ENCODE data around the gene CAVIN1.
"Not testable (repeated sequence)": the region's sequence is repeated elsewhere in the genome, so short reads cannot be mapped to it uniquely, and the experiment has no call there.

The CAVIN1 gene

GRCh38 chr17:42429726-42430447 is 6.8 kb upstream of the CAVIN1 start:
- DNase-seq = peak; percentile 54

GRCh38 chr17:42428141-42428944 is 5.3 kb upstream of the CAVIN1 start:
- peak; percentile 73 for DNase-seq

- DNase-seq = no peak
Measured at GRCh38 chr17:42424991-42425610, 2.0 kb upstream of the CAVIN1 start.

DNA sequence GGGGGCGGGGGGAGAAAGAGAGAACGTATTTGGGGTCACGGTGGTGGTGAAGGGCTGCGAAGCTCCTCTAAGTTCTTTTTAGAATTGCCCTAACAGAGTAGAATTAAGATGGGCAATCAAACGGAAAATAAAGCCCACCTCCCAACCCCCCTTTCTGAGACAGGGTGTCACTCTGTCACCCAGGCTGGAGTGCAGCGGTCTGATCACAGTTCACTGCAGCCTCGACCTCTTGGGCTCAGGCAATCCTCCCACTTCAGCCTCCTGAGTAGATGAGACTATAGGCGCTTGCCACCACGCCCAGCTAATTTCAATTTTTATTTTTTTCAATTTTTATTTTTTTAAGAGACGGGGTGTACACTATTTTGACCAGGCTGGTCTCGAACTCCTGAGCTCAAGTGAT is 710 bp upstream of the CAVIN1 start:
- DNase-seq = no peak

- DNase-seq = peak; percentile 31
Measured at GRCh38 chr17:42422412-42422957, 571 bp downstream of the CAVIN1 start.

DNA sequence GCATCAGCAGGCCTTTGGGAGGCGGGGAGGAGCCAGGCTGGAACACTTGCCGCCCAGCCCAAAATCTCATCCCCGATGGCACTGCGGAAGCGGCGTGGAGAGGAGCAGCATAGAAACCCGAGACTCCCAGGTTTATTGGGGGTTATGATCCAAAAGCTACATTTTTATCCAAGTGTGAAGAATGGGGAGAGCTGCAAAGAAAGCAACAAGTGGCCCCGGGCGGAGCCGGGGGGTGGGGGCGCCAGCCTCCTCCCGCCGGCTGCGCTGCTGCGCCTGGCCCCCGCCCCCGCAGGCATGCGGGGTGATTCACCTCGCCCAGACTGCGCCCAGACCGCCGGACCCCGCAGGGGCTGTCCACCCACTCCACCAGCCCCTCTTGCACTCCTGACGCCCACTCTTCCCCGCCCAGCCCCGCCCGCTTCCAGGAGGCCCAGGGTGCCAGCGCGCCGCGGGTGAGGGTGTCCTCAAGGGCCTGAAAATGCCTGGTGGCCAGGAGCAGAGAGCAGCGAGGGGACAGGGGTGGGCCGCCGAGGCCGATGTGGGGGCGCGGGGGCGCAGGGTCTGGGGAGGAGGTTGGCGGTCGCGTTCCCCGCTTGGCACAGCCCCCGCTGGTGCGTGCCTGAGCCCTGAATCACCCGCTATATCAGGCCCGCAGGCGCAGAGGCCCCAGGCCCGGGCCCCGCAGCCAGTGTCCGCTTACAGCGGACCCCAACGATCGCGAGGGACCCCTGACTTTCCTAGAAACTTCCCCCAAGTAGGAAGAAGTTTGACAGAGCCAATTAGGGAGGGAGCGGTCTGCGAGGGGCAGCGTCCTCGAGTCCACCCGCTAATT is 1.3 kb downstream of the CAVIN1 start:
- no peak for DNase-seq

- no peak for DNase-seq
Measured at GRCh38 chr17:42421136-42421506, 1.9 kb downstream of the CAVIN1 start.

- not testable (repeated sequence) for DNase-seq
Measured at GRCh38 chr17:42417981-42418380, 5.1 kb downstream of the CAVIN1 start.

GRCh38 chr17:42414704-42415409 is 8.2 kb downstream of the CAVIN1 start:
- DNase-seq = peak; percentile 32

GRCh38 chr17:42413464-42414040 is 9.5 kb downstream of the CAVIN1 start:
- no peak for DNase-seq

- no peak for DNase-seq
Measured at GRCh38 chr17:42411905-42412679, 11.0 kb downstream of the CAVIN1 start.

GRCh38 chr17:42411361-42411760 is 11.7 kb downstream of the CAVIN1 start:
- DNase-seq = no peak

GRCh38 chr17:42410319-42410685 is 12.8 kb downstream of the CAVIN1 start:
- DNase-seq = peak; percentile 26

GRCh38 chr17:42409523-42410318 is 13.3 kb downstream of the CAVIN1 start:
- DNase-seq = no peak

- DNase-seq = peak; percentile 17
Measured at GRCh38 chr17:42408061-42408460, 15.0 kb downstream of the CAVIN1 start.

DNA sequence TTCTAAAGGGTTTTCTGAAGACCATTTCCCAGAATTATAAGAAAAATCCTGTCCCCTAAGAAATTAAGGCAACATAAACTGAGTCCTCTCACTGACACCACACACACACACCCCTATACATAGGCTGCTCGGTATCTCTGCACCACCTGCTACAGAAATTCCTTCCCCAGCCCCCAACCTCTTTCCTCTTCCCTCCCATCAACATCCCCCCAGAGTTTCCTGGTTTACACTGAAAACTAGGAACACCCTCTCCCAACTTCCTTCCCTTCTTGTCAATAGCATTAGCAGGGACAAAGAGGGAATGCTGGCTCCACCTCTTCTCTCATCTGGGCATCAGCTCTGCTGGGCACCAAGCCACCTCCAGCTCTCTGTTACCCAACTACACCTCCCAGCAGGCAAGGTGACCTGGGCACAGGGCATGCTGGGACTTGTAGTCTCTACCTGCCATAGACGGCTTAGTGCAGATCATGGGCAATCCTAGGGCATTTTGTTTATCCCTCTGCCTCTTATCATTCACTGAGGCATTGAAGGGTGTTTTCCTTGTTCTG is 15.7 kb downstream of the CAVIN1 start:
- peak; percentile 87 for DNase-seq

DNA sequence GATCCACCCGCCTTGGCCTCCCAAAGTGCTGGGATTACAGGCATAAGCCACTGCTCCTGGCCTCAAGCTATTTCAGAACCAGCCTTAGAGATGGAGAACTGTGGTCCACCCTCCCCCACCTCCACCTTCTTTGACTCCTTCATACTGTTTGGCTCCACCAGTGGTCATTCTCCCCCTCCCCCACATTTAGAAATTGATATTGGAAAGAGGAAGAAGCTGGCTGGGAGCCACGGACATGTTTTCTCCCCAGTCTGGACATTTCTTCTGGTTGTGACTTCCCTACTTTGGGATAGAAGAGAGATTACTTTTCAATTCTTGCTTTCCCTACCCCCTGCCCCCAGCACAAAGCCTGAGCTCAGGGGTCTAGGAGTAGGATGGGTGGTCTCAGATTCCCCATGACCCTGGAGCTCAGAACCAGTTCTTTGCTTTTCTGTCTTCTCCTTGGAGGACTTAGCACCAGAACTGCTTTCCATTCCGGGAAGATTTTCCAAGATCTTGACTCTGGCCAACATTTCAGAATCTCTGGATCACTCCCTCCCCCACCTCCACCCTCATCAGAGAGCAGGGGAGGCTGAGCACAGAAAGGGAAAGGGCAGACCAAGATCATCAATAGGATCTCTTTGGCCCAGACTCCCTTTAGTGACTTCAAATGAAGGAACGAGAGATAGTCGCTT is 16.3 kb downstream of the CAVIN1 start:
- no peak for DNase-seq

DNA sequence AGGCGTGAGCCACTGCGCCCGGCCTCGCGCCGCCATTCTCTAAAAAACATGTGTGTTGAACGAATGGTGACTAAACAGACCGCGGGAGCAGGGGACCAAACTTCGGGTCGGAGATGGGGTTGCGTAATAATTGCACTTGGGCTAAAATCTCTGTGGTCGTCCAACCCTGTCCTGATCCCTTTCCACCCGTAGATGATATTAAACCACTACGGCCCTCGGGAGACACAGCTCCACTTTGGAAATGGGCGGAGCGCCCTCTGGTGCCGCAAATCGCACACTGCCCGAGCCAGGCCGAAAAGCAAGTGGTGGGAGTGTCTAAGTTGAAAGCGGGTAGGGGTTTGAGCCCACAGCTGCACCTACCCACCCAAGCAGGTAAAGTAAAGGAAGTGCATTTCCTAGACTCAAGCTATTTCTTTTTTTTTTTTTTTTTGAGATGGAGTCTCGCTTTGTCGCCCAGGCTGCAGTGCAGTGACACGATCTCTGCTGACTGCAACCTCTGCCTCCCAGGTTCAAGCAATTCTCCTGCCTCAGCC is 17.0 kb downstream of the CAVIN1 start:
- DNase-seq = peak; percentile 79

GRCh38 chr17:42405076-42405475 is 18.0 kb downstream of the CAVIN1 start:
- no peak for DNase-seq

Data from hematopoietic multipotent progenitor cell treated with erythropoietin and hydrocortisone succinate and interleukin-3 and kit ligand, for 8 days (in vitro differentiated cells).